Stomach (tissue), 9 donors: ENCODE results near the gene PNMA1. TPM values are rescaled to one million over a fixed set of nuclear protein-coding genes. Genes with fewer than 3 reads are reported as not detected.

Experiments used
- DNase-seq, 2 donors: peaks; one replicate each; pipeline versions ENCODE4 v3.0.0 to v3.0.0-alpha.2; 2013 to 2019
- H3K27ac ChIP-seq, 5 donors: fragments of 200-600 bp in 4 of 5; sonication (generic) in 4 of 5; one replicate each; pipeline ENCODE4 v1.5.1; 2013 to 2019; ENCODE audit warnings: mild to moderate bottlenecking in 1 of 5, moderate library complexity in 1 of 5
- H3K27me3 ChIP-seq, 3 donors: fragments of 200-600 bp; sonication (generic); one replicate each; pipeline ENCODE4 v1.5.1; 2017 to 2019; ENCODE audit warnings: mixed run types in 1 of 3
- H3K36me3 ChIP-seq, 4 donors: fragments of 200-600 bp; sonication (generic); 1 replicate in 3 of 4; 2 replicates in 1 of 4; pipeline ENCODE4 v1.5.1; 2016 to 2019
- H3K4me1 ChIP-seq, 4 donors: fragments of 200-600 bp; sonication (generic); one replicate each; pipeline ENCODE4 v1.5.1; 2016 to 2019
- H3K4me3 ChIP-seq, 4 donors: fragments of 200-600 bp; sonication (generic) in 3 of 4; one replicate each; pipeline ENCODE4 v1.5.1; 2016 to 2019; ENCODE audit warnings: mild to moderate bottlenecking in 1 of 4
- H3K9me3 ChIP-seq, 4 donors: fragments of 200-600 bp; sonication (generic); one replicate each; pipeline ENCODE4 v1.5.1; 2016 to 2019
- EP300 ChIP-seq: sonication (generic); formaldehyde crosslinking; IDR thresholded peaks from one replicate; pipeline ENCODE4 v1.6.1; 2017; ENCODE audit warnings: antibody characterized with exemption
- POLR2A ChIP-seq, 4 donors: fragments of 450-650 bp; IDR thresholded peaks; one replicate each; pipeline ENCODE4 v1.6.1; 2016; ENCODE audit warnings: antibody characterized with exemption in 4 of 4, control low read depth in 2 of 4, mild to moderate bottlenecking in 1 of 4, moderate library complexity in 1 of 4
- POLR2AphosphoS5 ChIP-seq, 3 donors: sonication (generic); formaldehyde crosslinking; IDR thresholded peaks; one replicate each; pipeline ENCODE4 v1.6.1; 2016; ENCODE audit warnings: antibody characterized with exemption in 3 of 3
- WGBS, 5 donors: extraction: QIAGEN DNeasy Blood & Tissue Kit in 3 of 5; methylation state at CpG; one replicate each; pipeline versions ENCODE4 v1.1.5 to v1.1.7; 2013 to 2018; 5-methylcytosine and 5-hydroxymethylcytosine counted together
- intact Hi-C: fragments of 100-400 bp; cut with DNase I; formaldehyde crosslinking; loops from one replicate; pipeline ENCODE4 v1.15.1; 2023; ENCODE audit warnings: low total_unique reads
- polyA plus RNA-seq, 3 donors: library from polyadenylated mRNA; stranded (reverse); fragments of 200-250 nt; gene quantifications; one replicate each; pipeline ENCODE4 v1.2.3, GENCODE V29; 2013
- total RNA-seq, 5 donors: library from RNA; depleted of rRNA; stranded (reverse); fragments of >200 nt; gene quantifications; one replicate each; pipeline versions ENCODE4 v1.1.0 to v1.2.3, GENCODE V29; 2014 to 2016
- TF ChIP-seq, protein P1 (sequence below), 7 experiments: fragments of 450-650 bp in 4 of 7; fragments of 200-600 bp in 3 of 7; sonication (generic) in 3 of 7; IDR thresholded peaks; one replicate each; pipeline ENCODE4 v1.5.1; 2016 to 2019; ENCODE audit warnings: antibody characterized with exemption in 7 of 7, control low read depth in 2 of 7, mild to moderate bottlenecking in 1 of 7
- donor health status: healthy with polysubstance abuse.
- donor health status: Bipolar disorder and iron deficiency.
- donor health status: healthy.

The PNMA1 gene
- total and polyA plus RNA-seq, 8 donors, result 13.9 to 42.3 (median 18.3) TPM

DNA sequence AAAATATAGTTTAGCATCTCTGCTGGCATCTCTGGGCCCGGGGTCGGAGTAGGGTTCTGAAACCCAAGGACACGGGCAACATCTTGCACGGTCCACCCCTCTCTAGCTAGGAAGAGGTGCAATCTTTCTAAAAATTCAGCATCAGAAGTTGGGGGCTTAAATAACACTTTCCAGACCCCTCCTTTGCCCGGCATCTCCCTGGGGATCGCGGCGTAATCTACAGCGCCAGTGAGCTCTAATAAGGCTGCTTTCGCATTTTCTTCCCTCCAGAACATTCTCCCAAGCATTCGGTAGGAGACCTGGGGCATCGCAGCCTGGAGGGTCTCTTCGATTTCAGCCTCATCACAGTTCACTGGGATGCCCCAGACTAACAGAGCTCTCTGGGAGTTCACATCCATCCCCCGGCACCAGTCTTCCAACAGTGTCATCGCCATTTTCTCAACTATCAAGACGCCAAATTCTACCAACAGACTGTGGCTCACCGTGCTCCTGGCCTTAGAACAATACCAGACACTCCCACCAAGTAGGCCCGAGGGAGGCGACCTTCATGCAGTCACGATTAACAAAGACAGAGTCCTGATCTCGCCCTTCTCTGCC lies 880 bp downstream of the PNMA1 start:
- H3K4me1 ChIP-seq, result peaks cover 17 to 67% (median 49%) of the 10 kb centered on the region in 4 donors
- TF ChIP-seq, protein P1, sequence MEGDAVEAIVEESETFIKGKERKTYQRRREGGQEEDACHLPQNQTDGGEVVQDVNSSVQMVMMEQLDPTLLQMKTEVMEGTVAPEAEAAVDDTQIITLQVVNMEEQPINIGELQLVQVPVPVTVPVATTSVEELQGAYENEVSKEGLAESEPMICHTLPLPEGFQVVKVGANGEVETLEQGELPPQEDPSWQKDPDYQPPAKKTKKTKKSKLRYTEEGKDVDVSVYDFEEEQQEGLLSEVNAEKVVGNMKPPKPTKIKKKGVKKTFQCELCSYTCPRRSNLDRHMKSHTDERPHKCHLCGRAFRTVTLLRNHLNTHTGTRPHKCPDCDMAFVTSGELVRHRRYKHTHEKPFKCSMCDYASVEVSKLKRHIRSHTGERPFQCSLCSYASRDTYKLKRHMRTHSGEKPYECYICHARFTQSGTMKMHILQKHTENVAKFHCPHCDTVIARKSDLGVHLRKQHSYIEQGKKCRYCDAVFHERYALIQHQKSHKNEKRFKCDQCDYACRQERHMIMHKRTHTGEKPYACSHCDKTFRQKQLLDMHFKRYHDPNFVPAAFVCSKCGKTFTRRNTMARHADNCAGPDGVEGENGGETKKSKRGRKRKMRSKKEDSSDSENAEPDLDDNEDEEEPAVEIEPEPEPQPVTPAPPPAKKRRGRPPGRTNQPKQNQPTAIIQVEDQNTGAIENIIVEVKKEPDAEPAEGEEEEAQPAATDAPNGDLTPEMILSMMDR (IDR thresholded peaks at IDR 0.05), result no peak
- no peak for TF ChIP-seq POLR2A (IDR thresholded peaks at IDR 0.05)
- TF ChIP-seq EP300, result no peak
- TF ChIP-seq POLR2AphosphoS5 (IDR thresholded peaks at IDR 0.05), result no peak
- no peak for DNase-seq
- no peaks in the 10 kb centered on the region for H3K27me3 ChIP-seq
- H3K36me3 ChIP-seq, result peaks cover 17 to 29% (median 24%) of the 10 kb centered on the region in 4 donors
- intact Hi-C loops, result no loop called here
- peak overlapping the region; percentile 91 to 95 (median 92) for H3K27ac ChIP-seq
- H3K4me3 ChIP-seq, result peak overlapping the region; percentile 80 to 93 (median 83)
- 9 to 19% (median 14%) methylated on average over 19 to 21 of the region's 21 CpGs for WGBS, 5 donors
- H3K9me3 ChIP-seq, result no peaks in the 10 kb centered on the region

DNA sequence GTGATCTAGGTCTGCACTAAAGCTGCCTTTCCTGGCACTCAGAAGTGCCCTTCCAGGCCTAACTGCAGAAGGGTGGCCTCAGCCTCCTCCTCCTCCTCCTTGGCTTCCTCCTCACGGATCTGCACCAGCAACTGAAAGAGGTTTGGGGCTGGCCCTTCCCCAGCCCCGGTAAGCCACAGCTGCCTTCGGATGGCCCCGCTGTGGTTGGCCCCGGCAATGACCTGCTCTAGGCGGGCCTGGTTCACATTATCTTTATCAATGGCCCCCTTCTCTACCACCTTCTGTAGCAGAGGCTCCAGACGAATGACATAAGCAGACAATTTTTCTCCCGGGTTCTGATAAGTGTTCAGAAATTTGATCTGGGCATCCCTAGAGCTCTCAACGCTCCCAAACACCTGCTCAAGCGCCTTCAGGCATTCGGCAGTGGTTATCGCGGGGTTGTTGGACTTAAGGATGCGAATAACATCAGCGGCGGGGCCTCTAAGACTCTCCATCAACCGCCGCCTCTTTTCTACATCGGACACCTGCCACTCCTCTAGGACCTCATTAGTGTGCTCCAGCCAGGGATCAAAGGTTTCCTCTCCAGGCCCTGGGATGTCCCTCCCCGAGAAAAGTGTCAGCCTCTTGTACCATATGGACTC lies 1.5 kb downstream of the PNMA1 start:
- Histone ChIP-seq H3K4me3 (peak overlapping the region; percentile 80 to 93 (median 83)), H3K36me3 (peaks cover 11 to 23% (median 18%) of the 10 kb centered on the region in 4 donors), H3K27ac (peak overlapping the region; percentile 16 to 95 (median 92)), H3K27me3 (no peaks in the 10 kb centered on the region), H3K4me1 (peaks cover 17 to 60% (median 42%) of the 10 kb centered on the region in 4 donors), H3K9me3 (no peaks in the 10 kb centered on the region)
- WGBS, 5 donors, result 18 to 44% (median 36%) methylated on average over 17 to 20 of the region's 20 CpGs
- TF ChIP-seq, protein P1 (IDR thresholded peaks at IDR 0.05), result no peak
- no peak for TF ChIP-seq POLR2A (IDR thresholded peaks at IDR 0.05)
- no peak for TF ChIP-seq EP300
- TF ChIP-seq POLR2AphosphoS5 (IDR thresholded peaks at IDR 0.05), result no peak
- DNase-seq, result peak in 1 of 2 donors; percentile 51
- intact Hi-C loops, result no loop called here

DNA sequence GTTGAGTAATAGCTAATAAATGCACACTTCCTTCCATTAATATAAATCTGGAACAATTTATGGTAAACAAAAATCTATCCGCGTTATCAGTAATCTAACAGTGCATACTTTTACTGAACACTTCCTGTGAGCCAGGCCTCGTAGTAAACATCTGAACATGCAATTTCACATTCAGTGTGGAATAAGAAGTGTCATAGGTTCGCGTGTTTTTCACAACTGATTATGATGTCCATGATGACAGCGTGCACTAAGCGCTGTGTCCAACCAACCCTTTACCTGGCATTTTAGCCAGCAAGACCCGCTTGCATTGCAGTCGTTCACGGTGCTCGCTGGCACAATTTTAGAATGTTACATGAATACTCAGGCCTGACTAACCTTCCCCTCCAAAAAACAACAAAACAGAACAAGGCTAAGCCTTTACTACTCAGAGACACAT lies 2.1 kb downstream of the PNMA1 start:
- Histone ChIP-seq H3K9me3 (no peaks in the 10 kb centered on the region), H3K27ac (peak overlapping the region in 4 of 5 donors; percentile 91 to 95 (median 93)), H3K36me3 (peaks cover 8 to 17% (median 13%) of the 10 kb centered on the region in 4 donors), H3K4me1 (peaks cover 17 to 55% (median 37%) of the 10 kb centered on the region in 4 donors), H3K27me3 (no peaks in the 10 kb centered on the region), H3K4me3 (peak overlapping the region; percentile 80 to 93 (median 83))
- intact Hi-C loops, result no loop called here
- TF ChIP-seq POLR2AphosphoS5 (IDR thresholded peaks at IDR 0.05) (no peak), EP300 (no peak), POLR2A (IDR thresholded peaks at IDR 0.05) (no peak)
- TF ChIP-seq, protein P1 (IDR thresholded peaks at IDR 0.05), result no peak
- WGBS, 5 donors, result 17 to 29% (median 22%) methylated on average over 11 of the region's 11 CpGs
- peak in 1 of 2 donors; percentile 28 for DNase-seq

DNA sequence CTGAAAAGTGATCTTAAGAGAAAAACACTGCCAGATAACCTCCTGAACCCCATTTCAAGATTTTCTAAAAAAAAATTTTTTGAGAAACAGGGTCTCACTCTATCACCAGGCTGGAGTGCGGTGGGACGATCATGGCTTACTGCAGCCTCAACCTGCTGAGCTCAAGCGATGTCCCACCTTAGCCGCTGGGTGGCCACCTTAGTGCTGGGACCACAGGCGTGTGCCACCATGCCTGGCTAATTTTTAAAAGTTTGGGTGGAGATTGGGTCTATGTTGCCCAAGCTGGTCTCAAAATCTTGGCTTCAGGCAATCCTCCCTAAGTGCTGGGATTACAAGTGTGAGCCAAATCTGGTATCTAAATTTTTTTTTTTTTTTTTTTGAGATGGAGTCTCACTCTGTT lies 3.4 kb downstream of the PNMA1 start:
- peaks cover 17 to 44% (median 35%) of the 10 kb centered on the region in 4 donors for H3K4me1 ChIP-seq
- H3K9me3 ChIP-seq, result no peaks in the 10 kb centered on the region
- TF ChIP-seq POLR2A (IDR thresholded peaks at IDR 0.05), result no peak
- TF ChIP-seq EP300, result no peak
- TF ChIP-seq, protein P1 (IDR thresholded peaks at IDR 0.05), result no peak
- TF ChIP-seq POLR2AphosphoS5 (IDR thresholded peaks at IDR 0.05), result no peak
- no peak overlapping the region for H3K4me3 ChIP-seq
- H3K36me3 ChIP-seq, result peaks cover 2 to 5% (median 4%) of the 10 kb centered on the region in 4 donors
- WGBS, 5 donors, result 84 to 97% (median 94%) methylated on average over 5 of the region's 5 CpGs
- no peaks in the 10 kb centered on the region for H3K27me3 ChIP-seq
- intact Hi-C loops, result no loop called here
- H3K27ac ChIP-seq, result no peak overlapping the region
- no peak for DNase-seq
